Rectal smooth muscle tissue (tissue), 1 donor: ENCODE results near the gene DRC7.
"Not testable (repeated sequence)": the region's sequence is repeated elsewhere in the genome, so short reads cannot be mapped to it uniquely, and the experiment has no call there.

ENCODE experiments used
- H3K27ac ChIP-seq: one replicate; pipeline ENCODE4 v1.7.0; 2013; ENCODE audit warnings: low read depth, low read length, inconsistent platforms
- H3K27me3 ChIP-seq: one replicate; pipeline ENCODE4 v1.7.0; 2013; ENCODE audit warnings: low read length; ENCODE audit not compliant: control insufficient read depth, insufficient read depth
- H3K36me3 ChIP-seq: one replicate; pipeline ENCODE4 v1.7.0; 2013; ENCODE audit warnings: low read length; ENCODE audit not compliant: control insufficient read depth, insufficient read depth
- H3K4me1 ChIP-seq: one replicate; pipeline ENCODE4 v1.7.0; 2013; ENCODE audit warnings: low read length; ENCODE audit not compliant: control insufficient read depth, insufficient read depth
- H3K4me3 ChIP-seq: one replicate; pipeline ENCODE4 v1.7.0; 2013; ENCODE audit warnings: low read length
- H3K9ac ChIP-seq: one replicate; pipeline ENCODE4 v1.7.0; 2013; ENCODE audit warnings: low read length

The DRC7 gene

DNA sequence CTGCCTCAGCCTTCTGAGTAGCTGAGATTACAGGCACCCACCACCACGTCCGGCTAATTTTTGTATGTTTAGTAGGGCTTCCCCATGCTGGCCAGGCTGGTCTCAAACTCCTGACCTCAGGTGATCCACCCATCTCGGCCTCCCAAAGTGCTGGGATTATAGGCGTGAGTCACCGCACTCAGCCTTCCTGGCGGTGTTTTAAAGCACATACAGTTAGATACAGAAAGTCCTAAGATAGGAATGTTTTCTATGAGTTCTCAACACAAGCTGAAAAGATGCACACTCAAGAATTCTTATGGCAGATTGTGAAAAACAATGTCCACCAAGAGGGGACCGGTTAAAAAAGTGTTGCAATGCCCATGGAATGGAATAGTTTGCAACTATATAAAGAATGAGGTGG is 23.2 kb upstream of the DRC7 start:
- H3K27ac ChIP-seq, H3K27me3 ChIP-seq, H3K4me1 ChIP-seq, H3K4me3 ChIP-seq, H3K9ac ChIP-seq, H3K36me3 ChIP-seq: not testable (repeated sequence)

- no peak overlapping the region for H3K27ac ChIP-seq
- no peaks in the 10 kb centered on the region for H3K4me1 ChIP-seq
- no peak overlapping the region for H3K4me3 ChIP-seq
- no peak overlapping the region for H3K9ac ChIP-seq
- no peaks in the 10 kb centered on the region for H3K27me3 ChIP-seq
- no peaks in the 10 kb centered on the region for H3K36me3 ChIP-seq
Observed at GRCh38 chr16:57672416-57672815, 22.2 kb upstream of the DRC7 start.

DNA sequence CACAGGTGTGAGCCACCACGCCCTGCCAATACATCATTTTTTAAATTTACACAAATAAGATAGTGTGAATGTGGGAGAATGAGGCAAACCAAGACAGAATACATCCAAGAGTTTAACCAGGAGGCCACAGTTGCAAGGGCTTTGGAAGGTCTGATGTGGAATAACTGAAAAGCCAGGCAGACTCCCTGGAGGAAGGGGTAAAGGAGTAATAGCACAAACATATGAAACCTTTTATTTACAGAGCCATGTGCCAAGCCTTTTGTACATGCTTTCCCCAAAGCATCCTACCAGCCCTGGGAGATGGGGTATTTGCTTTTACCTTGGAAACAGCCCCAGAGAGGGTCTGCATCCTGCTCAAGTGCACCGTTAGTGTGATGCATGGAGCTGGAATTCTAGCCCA is 21.8 kb upstream of the DRC7 start:
- no peak overlapping the region for H3K9ac ChIP-seq
- H3K27me3 ChIP-seq: no peaks in the 10 kb centered on the region
- H3K4me1 ChIP-seq: no peaks in the 10 kb centered on the region
- no peak overlapping the region for H3K4me3 ChIP-seq
- H3K36me3 ChIP-seq: no peaks in the 10 kb centered on the region
- H3K27ac ChIP-seq: no peak overlapping the region

DNA sequence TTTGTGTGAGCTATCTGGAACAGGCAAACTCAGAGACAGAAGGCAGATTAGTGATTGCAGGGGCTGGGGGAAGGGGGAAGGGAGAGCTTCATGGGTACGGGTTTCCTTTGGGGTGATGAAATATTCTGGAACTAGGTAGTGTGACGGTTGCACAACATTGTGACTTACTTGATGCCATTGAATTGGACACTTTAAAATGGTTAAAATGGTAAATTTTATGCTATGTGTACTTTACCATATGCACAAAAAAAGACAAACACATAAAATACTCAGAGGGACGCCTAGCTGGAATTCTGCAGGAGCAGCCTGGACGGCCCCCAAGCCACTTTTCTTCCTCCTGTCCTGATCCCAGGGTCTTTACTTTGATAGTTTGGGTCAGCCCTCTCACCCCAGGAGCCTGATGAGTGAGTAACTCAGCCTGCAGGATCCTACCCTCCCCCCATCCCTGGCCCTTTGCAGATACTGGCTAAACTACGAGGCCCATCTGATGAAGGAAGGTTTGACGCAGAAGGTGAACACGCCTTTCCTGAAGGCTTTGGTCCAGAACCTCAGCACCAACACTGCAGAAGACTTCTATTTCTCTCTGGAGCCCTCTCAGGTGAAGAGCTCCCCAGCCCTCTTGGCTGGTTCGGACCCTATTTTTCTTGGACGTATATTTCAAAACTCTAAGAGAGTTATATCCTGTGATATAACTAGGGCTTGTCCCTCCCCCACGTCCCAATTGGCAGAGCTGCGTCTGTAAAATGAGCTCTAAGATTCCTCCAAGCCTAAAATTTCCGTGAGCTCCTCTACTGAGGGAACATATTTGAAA is 18.7 kb upstream of the DRC7 start:
- Histone ChIP-seq H3K9ac (no peak overlapping the region), H3K27me3 (no peaks in the 10 kb centered on the region), H3K36me3 (no peaks in the 10 kb centered on the region), H3K4me1 (no peaks in the 10 kb centered on the region), H3K4me3 (no peak overlapping the region), H3K27ac (no peak overlapping the region)

GRCh38 chr16:57676553-57677085 is 18.0 kb upstream of the DRC7 start:
- Histone ChIP-seq H3K27ac (no peak overlapping the region), H3K27me3 (no peaks in the 10 kb centered on the region), H3K4me3 (no peak overlapping the region), H3K9ac (no peak overlapping the region), H3K36me3 (no peaks in the 10 kb centered on the region), H3K4me1 (no peaks in the 10 kb centered on the region)

GRCh38 chr16:57677622-57678369 is 16.8 kb upstream of the DRC7 start:
- Histone ChIP-seq H3K4me1 (no peaks in the 10 kb centered on the region), H3K27ac (no peak overlapping the region), H3K36me3 (no peaks in the 10 kb centered on the region)

DNA sequence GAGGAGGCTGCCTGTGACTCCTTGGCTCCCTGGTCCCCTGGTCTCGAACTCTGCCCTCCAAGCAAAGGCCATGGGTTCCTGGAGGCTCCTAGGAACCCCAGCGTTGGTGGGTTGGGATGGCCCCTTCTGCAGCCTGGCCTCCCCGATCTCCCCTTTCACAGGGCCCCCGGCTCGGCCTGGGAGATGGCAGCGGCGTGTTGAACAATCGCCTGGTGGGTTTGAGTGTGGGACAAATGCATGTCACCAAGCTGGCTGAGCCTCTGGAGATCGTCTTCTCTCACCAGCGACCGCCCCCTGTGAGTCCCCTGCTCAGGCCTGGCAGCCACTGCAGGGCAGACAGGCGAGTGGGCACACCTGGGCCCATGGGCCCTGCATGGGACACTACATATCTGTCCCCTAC is 15.6 kb upstream of the DRC7 start:
- Histone ChIP-seq H3K27me3 (no peaks in the 10 kb centered on the region), H3K9ac (no peak overlapping the region), H3K4me1 (no peaks in the 10 kb centered on the region), H3K4me3 (no peak overlapping the region), H3K36me3 (no peaks in the 10 kb centered on the region), H3K27ac (no peak overlapping the region)

More at GRCh38 chr16:57677622-57678369, 16.8 kb upstream of the DRC7 start:
- Histone ChIP-seq H3K4me3 (no peak overlapping the region), H3K27me3 (no peaks in the 10 kb centered on the region), H3K9ac (no peak overlapping the region)

DNA sequence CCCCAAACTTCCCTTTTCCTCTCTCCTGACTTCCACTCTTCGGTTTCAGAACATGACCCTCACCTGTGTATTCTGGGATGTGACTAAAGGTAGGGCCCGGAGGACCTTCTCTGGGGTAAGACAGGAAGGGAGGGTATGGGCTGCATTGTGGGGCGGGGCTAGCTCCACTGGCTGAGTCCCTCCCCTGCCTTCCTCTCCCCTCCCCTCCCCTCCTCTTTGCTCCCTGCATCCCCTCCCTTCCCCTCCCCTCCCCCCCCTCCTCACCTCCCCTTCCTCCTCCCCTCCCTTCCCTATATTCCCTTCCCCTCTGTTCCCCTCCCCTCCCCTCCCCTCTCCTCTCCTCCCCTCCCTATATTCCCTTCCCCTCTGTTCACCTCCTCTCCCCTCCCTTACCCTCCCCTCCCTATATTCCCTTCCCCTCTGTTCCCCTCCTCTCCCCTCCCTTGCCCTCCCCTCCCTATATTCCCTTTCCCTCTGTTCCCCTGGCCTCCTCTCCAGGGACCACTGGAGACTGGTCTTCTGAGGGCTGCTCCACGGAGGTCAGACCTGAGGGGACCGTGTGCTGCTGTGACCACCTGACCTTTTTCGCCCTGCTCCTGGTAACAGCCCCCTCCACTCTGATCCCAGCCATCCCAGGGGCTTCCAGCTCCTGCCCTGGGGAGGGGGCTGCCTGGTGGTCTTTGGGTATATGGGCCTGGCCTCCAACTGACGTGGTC is 14.7 kb upstream of the DRC7 start:
- no peak overlapping the region for H3K9ac ChIP-seq
- H3K4me3 ChIP-seq: no peak overlapping the region
- no peaks in the 10 kb centered on the region for H3K36me3 ChIP-seq
- no peaks in the 10 kb centered on the region for H3K4me1 ChIP-seq
- no peak overlapping the region for H3K27ac ChIP-seq
- no peaks in the 10 kb centered on the region for H3K27me3 ChIP-seq

DNA sequence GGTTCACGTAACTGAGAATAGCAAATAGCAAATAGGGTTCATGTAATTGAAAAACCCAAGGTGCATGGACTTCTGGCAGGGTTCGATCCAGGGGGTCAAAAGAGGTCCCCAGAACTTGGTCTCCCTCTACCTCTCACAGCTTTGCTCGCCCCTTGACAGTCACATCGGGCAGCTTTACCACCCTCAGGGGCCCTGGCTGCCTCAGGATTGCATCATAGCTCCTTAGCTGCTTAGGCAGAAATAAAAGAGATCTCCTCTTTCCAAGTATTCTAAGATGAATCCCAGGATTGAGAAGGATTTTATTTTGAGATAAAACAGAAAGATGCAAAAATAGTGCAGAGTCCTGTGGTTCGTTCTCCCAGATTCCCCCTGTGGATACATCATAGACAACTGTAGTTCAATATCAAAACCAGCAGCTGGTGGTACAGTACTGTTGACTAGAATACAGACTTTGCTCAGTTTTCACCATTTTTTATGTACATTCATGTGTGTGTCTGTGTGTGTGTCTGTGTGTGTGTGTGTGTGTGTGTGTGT is 13.7 kb upstream of the DRC7 start:
- H3K4me3 ChIP-seq: no peak overlapping the region
- no peak overlapping the region for H3K9ac ChIP-seq
- H3K4me1 ChIP-seq: no peaks in the 10 kb centered on the region
- no peak overlapping the region for H3K27ac ChIP-seq
- H3K27me3 ChIP-seq: no peaks in the 10 kb centered on the region
- no peaks in the 10 kb centered on the region for H3K36me3 ChIP-seq

DNA sequence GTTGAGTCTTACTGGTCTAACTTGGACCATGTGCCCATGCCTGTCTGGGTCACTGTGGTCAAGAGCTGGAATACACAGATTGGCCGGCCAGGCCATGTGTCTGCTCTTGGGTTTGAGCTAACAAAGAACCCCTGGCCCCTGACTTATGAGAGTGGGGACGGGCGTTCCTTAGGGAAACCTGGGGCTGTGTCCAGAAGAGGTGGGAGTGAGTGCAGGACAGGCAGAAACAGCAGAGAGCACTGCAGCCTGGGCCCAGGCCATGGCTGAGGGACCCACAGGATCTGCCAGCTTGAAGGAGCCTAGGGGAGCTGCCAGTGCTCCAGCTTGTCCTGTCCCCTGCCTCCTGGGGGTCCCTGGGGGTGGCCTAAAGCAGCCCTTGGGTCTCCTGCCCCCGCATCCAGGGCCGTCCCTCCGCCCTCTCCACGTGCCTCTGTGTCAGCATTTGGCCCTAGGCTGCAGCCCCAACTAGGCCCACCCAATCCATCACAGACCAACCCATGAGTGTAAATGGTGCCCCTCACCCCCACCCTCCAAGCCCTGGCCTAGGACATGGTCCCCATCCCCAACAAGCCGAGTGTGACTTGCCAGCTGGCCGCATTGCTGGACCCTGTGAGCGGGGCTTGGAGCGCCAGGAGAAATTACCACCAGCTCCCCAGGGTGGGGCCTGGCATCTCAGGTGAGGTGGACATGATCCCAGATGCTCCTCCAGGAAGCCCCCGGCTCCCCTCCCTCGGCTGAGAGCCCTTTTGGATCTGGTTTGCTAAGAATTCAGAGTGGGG is 12.5 kb upstream of the DRC7 start:
- no peaks in the 10 kb centered on the region for H3K4me1 ChIP-seq
- H3K27ac ChIP-seq: no peak overlapping the region
- H3K27me3 ChIP-seq: no peaks in the 10 kb centered on the region
- H3K9ac ChIP-seq: no peak overlapping the region
- H3K4me3 ChIP-seq: no peak overlapping the region
- no peaks in the 10 kb centered on the region for H3K36me3 ChIP-seq

DNA sequence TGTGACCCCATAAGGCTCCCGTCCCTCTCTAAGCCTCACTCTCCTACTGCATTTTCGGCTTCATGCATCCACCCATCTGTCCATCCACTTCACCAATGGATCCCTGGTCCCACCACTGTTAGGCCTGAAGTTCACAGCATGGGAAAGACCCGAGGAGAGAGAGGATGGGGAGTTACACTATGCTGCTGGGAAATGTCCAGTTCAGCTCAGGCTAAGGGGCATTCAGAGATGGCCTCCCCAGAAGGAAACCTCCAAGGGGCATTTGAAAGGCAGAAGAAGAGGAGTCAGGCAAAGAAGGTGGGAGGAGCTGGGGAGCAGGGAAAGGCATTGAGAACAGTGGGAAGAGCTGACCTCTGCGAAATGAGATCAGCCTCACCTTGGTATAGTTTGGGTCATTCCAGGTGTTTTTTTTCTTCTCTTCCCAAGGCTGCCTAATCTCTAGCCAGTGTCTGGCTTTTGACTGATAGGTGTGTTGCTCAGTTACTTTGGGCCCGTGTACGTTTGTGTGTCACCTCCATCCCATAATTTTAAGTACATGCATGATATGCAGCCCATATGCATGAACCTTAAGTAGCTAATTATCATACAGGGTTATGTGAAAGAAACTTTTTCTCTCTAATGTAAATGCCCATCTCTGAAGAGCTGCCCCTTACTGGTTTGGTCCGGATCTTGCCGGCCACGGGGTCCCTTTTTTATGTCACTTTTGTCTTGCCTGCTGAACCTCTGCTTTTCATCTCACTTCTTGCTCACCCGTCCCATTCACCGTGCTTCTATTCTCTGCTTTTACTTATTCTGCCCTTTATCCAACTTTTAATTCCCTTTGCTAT is 11.6 kb upstream of the DRC7 start:
- Histone ChIP-seq H3K4me3 (no peak overlapping the region), H3K36me3 (no peaks in the 10 kb centered on the region), H3K4me1 (no peaks in the 10 kb centered on the region), H3K27me3 (no peaks in the 10 kb centered on the region), H3K27ac (no peak overlapping the region), H3K9ac (no peak overlapping the region)
